ENCODE results near the gene DMD.
"Not testable (repeated sequence)": the region's sequence is repeated elsewhere in the genome, so short reads cannot be mapped to it uniquely, and the experiment has no call there.

Gene DMD

DNA sequence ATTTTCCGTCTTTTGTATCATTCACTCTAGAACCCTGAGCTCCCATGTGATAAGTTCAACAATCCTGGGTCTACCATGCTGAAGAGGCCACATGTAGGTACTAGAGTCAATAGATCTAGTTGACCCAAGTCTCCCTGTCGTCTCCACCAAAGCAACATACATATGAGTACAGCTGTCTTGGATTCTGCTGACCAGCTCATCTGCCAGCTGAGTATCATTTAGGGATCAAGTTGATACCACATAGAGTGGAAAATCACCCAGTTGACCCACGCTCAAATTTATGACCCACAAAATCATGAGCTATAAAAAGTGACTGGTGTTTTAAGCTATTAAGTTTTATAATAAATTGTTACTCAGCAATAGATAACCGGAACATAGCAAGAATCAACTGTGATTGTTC is 61.8 kb downstream of the DMD start:
- no peak for DNase-seq

DNA sequence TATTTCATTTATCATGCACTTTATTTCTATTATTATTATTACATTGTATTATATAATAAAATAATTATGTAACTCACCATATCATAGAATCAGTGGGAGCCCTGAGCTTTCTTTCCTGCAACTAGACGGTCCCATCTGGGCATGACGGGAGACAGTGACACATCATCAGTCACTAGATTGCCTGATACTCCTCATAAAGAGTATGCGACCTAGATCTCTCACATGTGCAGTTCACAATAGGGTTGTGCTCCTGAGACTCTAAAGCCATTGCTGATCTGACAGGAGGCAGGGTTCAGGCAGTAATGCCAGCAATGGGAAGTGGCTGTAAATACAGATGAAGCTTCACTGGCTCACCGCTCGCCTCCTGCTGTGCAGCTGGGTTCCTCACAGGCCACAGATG is 62.3 kb downstream of the DMD start:
- DNase-seq, result no peak

DNA sequence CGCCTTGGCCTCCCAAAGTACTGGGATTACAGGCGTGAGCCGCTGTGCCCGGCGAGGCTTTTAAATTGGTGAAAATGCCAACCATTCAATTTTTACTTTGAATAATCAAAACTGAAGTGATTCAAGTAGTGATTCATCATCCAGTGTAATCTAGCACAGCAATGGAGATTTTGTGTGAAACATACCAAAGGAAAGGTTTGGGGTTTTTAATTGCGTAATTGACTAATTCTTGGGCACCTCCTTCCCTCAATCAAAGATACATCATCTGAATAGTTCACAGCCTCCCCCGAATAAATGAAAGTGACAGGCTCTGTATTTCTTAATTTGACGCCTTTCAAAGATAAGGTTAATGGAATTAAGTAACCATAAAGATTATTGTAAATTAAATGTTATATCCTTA is 69.0 kb downstream of the DMD start:
- DNase-seq, result no peak

DNA sequence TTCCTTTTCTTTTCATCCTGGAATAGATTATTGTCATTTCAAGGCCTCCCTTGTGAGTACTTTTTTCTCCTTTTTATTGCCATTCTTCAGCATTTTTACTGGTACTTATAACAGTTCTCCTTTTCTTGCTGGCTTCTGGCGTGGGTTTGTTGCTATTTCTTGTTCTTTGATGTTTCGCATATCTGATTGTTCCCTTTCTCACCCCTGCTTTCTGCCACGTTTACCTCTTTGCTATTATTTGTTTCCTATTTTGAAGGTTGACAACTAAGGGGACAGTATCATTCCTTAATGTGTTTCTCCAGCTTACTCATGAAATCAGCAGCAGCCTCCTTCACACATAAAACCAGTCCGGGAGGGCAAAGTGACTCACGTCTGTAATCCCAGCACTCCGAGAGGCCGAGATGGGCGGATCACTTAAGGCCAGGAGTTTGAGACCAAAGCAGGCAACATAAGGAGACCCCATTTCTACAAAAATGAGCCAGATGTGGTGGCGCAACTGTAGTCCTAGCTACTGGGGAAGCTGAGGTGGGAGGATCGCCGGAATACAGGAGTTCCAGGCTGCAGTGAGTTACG is 72.6 kb downstream of the DMD start:
- DNase-seq, result no peak

DNA sequence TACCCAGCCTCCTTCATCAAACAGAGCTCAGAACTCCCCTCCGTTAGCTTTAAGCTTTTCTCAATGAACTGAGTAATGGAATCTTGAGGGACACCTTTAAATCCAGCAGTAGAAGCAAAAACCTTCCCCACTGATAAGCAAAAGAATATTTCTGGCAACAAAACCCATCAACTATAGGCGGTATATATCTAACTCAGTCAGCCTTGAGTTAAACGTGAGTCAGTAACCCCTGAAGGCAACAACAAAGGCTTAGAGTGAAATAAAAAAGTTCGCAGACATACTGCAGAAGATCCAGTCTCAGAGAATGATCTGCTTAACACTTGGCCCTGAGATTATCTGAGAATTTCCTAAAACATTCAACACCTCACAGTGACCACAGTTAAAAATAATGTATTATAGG is 77.2 kb downstream of the DMD start:
- DNase-seq, result no peak

DNA sequence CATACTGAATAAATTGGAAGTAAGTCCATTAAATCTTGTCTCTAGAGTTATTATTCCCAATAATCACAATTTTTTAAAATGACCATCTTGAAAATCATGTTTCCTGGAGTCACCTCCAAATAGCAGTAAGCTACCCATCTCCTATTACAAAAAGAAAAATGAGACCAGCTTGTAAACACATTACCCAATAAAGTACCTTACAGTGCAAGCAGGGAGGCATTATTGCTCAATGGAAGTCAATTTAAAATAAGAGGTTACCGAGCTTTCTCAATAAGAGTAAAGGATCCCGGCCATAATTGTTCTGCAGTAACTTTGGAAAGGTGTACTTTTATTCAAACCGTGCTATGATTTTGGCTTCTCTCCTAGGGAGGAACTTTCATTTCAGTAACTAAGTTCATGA is 78.0 kb downstream of the DMD start:
- no peak for DNase-seq

DNA sequence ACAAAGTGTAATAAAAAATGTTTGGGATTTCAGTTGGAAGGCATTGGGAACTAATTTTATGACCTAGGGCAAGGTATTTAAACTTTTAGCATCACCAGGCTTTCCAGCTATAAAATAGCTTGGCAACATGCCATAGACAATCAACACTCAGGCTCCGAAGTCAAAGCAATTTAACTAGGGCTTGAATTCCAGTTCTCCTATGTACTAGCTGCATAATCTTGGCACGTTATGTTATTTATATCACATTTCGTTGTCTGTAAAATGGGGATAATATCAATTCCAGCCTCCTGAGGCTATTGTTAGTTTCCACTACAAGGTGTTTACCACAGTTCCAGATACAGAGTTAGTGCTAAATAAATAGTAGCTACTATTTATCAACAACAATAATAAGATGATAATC is 78.8 kb downstream of the DMD start:
- no peak for DNase-seq

DNA sequence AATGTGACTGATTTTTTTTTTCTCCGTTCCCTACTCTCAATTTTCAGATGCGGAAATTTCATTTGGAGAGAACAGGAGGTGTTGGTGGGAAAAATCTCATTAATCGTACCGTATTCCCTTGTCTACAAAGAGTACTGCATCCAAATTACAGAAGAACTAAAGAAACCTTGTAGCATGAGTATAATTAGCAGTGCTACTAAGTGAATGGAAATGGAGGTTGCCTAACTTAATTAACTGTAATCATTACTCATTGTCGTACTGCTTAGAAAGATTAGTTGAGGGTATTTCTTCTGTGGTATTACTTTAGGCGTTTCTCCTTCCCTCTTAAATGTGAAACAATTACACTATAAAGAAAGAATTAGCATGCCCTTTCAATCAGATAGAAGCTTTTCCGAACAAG is 81.7 kb downstream of the DMD start:
- no peak for DNase-seq

DNA sequence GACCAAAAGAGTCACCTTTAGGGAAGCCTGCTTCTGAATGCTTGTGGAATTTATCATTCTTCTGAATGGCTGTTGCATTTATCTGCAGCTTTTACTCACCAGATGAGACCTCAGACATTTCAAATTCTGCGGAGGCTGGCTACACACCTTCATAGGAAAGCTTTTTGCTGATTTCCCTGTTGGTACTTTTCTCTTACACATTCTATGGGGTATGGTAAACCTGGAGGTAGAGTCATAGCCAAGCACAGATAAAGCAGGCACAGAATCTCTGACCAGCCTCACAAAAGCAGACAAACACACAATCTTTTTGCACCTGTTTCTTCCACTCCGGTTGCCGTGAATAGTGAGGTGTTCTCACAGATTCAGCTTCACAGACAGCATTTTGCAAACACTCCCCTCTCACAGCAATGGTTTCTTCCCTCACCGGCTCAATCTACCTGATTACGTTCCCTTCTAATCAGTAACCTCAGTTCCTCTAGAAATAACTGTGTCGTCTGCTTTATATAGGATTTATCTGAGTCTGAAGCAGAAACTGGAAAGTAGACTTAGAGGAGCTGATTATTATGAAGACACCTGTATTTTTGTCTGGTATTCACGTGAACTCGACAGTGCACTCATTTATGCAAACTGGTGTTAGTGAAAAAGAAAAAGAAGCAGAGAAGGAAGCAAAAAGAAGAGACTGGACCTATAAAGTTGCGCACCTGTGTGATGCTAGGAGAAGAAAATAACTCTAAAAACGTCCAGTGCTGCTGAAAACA is 83.1 kb downstream of the DMD start:
- no peak for DNase-seq

DNA sequence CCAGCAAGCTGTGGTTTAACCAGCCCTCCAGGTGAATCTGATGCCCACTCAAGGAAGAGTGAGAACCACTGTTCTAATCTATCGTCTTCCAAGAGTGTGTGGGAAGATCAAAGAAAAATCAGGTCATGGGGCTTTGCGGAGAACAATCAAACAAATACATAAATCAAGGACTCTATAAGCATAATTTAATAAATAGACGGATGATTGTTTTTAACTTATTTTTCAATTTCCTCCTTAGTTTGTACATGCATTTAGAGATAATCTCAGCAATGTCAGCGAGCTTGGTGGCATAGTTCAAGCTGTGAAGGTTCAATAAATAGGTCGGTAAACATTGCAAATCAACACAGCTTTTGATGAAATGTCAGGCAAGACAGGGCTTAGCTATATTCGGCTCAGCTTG is 84.9 kb downstream of the DMD start:
- no peak for DNase-seq

DNA sequence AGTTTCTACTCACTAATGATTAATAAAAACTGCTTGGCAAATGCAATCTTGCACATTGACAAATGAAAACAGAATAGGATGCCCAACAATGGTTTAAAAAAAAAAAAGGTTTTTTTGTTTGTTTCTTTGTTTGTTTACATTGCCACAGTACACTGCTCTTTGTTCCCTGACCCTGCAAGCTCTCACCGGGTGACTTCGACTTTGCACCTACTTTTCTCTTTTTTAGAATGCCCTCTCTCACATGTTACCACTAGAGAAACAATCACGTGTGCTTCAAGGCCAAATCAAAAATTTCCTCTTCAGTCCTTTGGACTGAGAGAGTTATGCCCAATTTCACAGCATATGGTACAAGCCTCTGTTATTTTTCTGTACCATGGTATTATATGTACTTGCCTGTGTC is 101.5 kb downstream of the DMD start:
- no peak for DNase-seq

DNA sequence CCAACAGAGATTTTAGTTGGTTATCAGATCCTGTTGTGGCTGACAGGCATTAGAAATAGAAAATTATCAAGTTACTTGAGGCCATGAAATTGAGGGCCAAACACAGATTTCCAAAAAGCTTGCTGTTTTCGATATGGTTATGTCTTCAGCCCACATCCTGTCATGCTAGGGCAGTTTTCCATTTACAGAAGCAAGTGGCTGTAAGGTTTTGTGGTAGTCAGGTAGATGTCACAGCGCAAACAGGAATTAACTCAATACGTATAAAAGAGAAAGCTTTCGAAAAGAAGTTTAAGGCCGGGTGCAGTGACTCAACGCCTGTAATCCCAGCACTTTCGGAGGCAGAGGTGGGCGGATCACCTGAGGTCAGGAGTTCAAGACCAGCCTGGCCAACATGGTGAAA is 104.6 kb downstream of the DMD start:
- no peak for DNase-seq

DNA sequence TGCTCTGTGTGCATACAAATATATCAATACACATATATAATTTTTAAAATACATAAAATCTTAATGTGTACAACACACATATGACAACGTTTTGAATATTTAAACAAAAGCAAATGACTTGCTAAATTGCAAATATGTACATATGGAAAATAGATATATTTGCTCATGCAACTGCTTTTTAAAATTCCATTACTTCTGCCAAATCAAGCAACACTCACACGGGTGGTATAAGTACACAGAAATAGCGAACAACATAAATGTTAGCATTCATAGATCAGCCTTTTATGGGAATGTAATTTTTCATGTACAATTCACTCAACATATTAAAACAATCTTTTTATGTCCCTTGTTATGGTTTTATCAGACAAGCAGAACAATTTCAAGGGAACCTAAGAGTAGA is 116.3 kb downstream of the DMD start:
- DNase-seq, result no peak

DNA sequence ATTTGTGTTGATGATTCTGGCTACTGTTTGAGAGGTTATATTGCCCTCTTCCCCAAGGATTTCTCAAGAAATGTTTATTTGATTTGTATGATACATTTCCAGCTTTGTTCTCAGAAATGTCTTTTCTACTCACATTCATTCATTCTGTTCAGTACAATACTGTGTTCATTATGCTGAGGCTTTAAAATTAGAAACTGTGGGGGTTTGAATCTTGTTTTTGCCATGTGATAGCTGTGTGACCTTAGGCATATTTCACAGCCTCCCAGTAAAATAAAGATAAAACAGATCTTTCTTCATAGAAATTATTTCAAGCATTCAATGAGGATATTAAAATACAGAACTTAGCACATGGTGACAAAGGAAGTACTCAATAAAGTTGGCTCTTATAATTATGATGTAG is 123.9 kb downstream of the DMD start:
- no peak for DNase-seq

DNA sequence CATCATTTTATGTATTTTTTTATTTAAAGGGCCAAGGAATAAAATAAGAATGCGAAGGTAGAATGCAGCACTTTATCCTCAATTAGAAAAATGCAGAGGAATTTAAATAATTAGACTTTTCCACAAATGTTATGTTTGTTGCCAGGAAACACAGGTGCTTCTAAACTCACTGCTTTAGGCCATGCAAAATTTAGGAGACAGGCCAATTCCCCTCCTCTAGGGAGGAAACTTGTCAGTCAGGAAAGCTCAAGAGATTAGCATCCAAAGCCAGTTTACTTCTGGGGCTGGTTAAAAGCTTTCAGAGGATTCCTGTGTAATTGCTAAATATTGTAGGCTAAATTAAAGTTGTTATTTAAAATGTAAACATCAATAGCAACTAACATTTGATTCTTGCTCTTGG is 124.5 kb downstream of the DMD start:
- no peak for DNase-seq

DNA sequence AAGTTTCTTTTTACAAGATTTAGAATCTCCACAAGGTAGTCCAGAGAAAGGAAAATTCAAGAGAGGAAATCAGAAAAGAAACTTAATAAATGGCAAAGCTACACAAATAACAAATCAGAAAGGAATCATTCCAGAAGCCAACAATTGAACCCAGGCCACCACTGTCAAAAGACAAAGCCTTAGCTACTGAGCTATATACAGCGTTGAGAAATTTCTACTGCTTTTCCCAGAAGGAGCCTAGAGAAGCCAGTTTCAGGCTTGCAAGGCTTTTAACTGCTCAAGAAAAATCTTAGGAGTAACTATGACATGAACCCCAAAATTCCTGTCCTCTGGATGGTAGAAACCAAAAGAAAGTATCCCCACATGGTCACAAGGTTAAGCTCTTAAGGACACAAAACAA is 129.0 kb downstream of the DMD start:
- no peak for DNase-seq

DNA sequence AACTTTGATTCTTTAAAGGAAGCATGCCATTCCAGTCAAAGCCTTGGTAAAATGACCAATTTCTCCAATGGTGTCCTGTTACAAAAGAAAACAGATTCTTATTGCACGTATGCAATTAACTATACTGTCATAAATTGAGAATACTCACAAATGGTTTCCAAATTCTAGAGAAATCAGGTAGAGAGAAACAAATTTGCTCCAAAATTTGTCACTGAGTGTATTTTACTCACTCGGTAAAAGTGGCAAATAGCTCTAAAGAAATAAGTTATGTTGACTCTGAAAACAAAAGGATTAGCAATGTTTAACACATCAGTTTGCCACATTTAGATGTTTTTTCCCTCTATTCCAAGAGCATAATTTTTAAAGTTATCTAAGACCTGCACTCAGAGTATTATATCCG is 133.1 kb downstream of the DMD start:
- DNase-seq, result no peak

DNA sequence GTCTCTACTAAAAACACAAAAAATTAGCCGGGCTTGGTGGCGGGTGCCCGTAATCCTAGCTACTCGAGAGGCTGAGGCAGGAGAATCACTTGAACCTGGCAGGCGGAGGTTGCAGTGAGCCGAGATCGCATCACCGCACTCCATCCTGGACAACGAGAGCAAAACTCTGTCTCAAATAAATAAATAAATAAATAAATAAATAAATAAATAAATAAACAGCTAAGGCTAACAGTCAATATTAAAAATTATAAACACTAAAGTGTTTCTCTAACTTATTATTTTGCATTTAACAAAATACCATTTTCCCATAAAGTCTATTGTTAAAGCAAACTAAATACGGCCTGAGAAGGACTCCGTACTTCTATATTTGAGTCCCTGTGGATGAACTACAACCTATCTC is 137.7 kb downstream of the DMD start:
- DNase-seq, result not testable (repeated sequence)

DNA sequence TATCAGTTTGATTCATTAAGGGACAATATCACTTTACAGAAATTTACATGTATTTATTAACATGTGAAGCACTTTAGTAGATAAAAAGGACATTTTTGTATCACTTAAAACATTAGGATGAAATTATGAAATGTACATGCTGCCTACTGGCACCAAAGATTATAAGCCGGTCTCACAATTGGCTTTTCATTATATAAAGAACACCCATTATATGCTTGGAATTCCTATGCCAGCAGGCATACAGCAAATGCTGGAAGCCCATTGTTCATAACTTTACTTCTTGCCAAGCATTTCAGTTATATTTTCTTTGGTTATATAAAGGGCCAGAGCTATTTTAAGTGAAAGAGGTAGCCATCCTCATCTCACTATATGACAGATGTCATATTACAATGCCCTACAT is 145.9 kb downstream of the DMD start:
- no peak for DNase-seq

DNA sequence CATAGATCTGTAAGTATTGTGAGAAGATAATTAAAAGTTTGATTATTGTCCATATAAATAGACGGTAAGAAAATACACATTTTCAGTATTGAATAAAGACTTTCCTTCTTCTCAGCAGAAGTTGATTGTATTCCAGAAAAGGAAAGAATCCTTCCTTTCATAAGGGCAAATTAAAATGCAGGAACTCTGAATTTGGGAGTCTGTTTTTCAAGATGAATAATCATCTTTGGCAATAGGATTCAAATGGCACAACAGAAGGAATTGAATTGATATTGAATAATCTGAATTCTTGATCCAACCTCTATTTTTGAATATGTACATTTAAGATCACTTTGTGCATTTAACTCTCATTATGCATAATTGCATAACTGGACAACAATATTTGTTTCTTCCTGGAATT is 149.3 kb downstream of the DMD start:
- no peak for DNase-seq

DNA sequence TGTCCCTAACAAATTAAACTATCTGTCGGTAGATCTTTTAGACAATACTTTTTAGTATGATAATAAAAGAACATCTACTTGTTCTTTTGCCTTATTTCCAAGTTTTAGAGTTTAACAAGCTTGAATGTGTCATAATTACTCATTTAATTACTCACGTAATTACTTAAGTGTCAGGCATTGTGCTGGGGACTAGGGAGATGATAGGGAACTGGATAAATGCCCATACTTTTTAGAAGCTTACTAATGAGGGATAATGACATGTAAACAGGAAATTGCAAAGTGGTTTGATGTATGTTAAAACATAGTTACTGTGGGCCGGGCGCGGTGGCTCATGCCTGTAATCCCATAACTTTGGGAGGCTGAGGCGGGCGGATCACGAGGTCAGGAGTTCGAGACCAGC is 158.3 kb downstream of the DMD start:
- no peak for DNase-seq

DNA sequence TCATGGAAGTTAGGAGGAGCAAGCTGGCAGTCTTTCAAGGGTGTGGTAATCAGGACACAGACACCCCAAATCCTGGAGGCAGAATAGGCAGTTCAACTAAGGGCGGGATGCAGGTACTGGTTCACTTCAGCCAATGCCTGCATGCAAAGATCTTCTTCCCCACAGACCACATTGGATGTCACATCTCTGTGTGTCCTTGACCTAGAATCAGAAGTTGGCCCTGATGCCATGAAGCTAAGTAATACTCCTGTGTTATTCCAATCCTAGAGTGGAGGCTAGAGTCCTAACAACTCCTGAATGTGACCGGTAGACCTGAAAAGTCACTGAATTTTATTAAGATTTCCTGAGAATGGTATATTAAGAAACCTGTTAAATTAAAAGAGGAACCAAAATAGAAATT is 165.5 kb downstream of the DMD start:
- no peak for DNase-seq

DNA sequence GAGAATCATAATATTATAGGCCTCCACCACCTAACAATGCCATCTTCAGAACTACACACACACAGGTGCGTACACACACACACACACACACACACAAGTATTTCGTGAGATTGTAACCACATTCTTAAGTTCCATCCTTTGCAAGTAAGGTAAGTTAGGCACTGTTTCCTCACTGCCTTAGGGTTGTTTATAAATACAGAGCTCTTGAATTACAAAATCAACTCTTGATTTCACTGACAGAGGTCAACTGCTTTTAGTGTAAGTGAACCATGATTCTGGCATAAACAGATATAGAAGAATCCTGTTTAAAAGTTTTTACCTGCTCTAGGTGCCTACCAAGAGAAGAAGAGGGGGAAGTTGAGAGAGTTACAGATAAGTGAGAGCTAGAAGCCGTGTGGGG is 166.1 kb downstream of the DMD start:
- no peak for DNase-seq

DNA sequence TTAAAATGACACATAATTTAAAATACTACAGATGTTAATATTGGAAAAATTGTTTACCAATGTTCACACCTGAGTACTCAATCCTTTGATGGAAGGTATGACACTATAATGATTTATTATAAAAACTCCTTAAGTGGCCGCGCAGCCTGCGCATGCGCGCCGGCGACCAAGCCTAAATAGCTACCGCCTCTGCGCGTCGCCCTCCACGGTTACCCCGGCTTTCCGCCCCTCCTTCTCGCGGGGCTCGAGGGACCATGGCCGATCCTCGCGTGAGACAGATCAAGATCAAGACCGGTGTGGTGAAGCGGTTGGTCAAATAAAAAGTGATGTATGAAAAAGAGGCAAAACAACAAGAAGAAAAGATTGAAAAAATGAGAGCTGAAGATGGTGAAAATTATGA is 170.2 kb downstream of the DMD start:
- no peak for DNase-seq

DNA sequence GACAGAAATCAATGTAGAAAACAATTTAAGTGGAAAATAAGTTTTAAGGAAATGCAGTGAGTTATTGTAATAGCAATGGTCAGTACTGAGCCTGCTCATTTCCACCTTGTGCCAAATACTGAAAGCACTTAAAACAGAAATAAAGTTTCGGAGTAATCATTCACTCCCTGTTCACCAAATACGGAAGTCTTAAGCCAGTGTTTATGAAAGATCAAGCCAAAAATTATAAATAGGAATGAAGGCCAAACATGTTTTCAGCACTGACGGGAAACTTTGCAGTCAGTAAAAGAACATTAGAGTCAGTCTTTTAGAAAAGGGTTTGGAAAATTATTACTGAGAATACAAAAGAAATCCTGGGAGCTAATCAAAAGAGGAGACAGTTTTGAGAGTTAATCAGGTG is 178.6 kb downstream of the DMD start:
- no peak for DNase-seq
